Glutamatergic neuron (in vitro differentiated cells): ENCODE results near the gene GRIA3. TPM values are rescaled to one million over a fixed set of nuclear protein-coding genes. Genes with fewer than 3 reads are reported as not detected.

Source experiments
- DNase-seq: peaks from one replicate; pipeline ENCODE4 v3.0.0; 2022
- H3K27ac Mint-ChIP-seq: one replicate; pipeline ENCODE4 v1.8.0; 2020; ENCODE audit warnings: mild to moderate bottlenecking, mixed read lengths, inconsistent platforms; ENCODE audit not compliant: unreplicated experiment
- H3K27me3 Mint-ChIP-seq: one replicate; pipeline ENCODE4 v1.8.0; 2020; ENCODE audit warnings: mild to moderate bottlenecking, moderate library complexity, mixed read lengths, inconsistent platforms; ENCODE audit not compliant: unreplicated experiment
- H3K36me3 Mint-ChIP-seq: one replicate; pipeline ENCODE4 v1.8.0; 2020; ENCODE audit warnings: mild to moderate bottlenecking, mixed read lengths, inconsistent platforms; ENCODE audit not compliant: unreplicated experiment
- H3K4me1 Mint-ChIP-seq: one replicate; pipeline ENCODE4 v1.8.0; 2020; ENCODE audit warnings: mild to moderate bottlenecking, low read depth, mixed read lengths, inconsistent platforms; ENCODE audit not compliant: unreplicated experiment
- H3K4me3 Mint-ChIP-seq: one replicate; pipeline ENCODE4 v1.8.0; 2020; ENCODE audit warnings: mild to moderate bottlenecking, mixed read lengths, inconsistent platforms; ENCODE audit not compliant: unreplicated experiment
- H3K9me3 Mint-ChIP-seq: one replicate; pipeline ENCODE4 v1.8.0; 2020; ENCODE audit warnings: mild to moderate bottlenecking, moderate library complexity, mixed read lengths, inconsistent platforms; ENCODE audit not compliant: unreplicated experiment
- total RNA-seq: library from RNA; stranded (reverse); fragmentation: NEBNext Ultra II Directional; extraction: Animal tissue kit (Norgen Biotek cat#: 25700); gene quantifications from one replicate; pipeline ENCODE4 v1.2.1, GENCODE V29; 2021; ENCODE audit not compliant: unreplicated experiment
- TF ChIP-seq, protein P1 (sequence below): fragments of 200-600 bp; sonication (generic); IDR thresholded peaks from one replicate; pipeline ENCODE4 v1.5.0; 2021; ENCODE audit not compliant: partially characterized antibody, unreplicated experiment

The GRIA3 gene
- total RNA-seq, 1 donor from 2014 or later, result 9.7 TPM

DNA sequence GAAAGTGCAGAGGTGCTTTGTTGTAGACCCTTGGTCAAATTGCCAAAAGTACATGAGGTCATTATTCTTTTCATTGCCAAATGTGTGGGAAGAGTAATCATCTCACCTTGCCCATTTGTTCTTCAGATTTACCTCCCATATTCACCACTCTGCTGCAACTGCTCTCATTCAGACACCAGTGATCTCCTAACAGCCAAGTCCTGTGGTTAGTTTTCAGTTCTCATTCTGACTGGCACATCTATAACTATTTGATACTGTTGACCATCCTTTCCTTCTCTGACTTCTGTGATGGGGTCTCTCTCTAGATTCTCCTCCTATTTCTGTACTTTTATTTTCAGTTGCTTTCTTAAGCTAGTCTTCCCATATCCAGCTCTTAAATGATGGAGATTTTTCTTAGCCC is 39.8 kb downstream of the GRIA3 start:
- DNase-seq, result no peak
- Mint-ChIP-seq H3K27me3 (peaks cover 2% of the 10 kb centered on the region), H3K9me3 (no peaks in the 10 kb centered on the region), H3K36me3 (no peaks in the 10 kb centered on the region), H3K4me3 (no peak overlapping the region), H3K27ac (no peak overlapping the region), H3K4me1 (no peaks in the 10 kb centered on the region)
- TF ChIP-seq, protein P1, sequence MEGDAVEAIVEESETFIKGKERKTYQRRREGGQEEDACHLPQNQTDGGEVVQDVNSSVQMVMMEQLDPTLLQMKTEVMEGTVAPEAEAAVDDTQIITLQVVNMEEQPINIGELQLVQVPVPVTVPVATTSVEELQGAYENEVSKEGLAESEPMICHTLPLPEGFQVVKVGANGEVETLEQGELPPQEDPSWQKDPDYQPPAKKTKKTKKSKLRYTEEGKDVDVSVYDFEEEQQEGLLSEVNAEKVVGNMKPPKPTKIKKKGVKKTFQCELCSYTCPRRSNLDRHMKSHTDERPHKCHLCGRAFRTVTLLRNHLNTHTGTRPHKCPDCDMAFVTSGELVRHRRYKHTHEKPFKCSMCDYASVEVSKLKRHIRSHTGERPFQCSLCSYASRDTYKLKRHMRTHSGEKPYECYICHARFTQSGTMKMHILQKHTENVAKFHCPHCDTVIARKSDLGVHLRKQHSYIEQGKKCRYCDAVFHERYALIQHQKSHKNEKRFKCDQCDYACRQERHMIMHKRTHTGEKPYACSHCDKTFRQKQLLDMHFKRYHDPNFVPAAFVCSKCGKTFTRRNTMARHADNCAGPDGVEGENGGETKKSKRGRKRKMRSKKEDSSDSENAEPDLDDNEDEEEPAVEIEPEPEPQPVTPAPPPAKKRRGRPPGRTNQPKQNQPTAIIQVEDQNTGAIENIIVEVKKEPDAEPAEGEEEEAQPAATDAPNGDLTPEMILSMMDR, result no peak

DNA sequence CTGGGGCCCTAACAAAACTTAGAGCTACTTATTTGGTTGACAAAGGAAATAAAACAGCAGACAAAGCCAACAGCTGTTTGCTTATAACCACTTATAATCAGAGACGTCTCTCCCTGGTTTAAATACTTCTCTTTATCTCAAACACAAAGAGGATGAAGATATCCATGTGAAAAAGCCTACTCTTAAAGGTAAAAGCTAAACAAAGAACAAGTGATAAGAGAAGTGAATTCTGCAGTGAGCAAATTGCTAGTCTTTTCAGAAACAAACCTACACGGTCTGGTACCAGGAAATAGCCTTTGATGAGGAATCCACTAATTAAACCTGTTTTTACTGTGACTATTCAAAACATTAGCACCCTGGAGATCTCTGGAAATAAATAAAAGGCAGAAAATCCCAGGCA is 46.7 kb downstream of the GRIA3 start:
- peaks cover 1% of the 10 kb centered on the region for H3K9me3 Mint-ChIP-seq

DNA sequence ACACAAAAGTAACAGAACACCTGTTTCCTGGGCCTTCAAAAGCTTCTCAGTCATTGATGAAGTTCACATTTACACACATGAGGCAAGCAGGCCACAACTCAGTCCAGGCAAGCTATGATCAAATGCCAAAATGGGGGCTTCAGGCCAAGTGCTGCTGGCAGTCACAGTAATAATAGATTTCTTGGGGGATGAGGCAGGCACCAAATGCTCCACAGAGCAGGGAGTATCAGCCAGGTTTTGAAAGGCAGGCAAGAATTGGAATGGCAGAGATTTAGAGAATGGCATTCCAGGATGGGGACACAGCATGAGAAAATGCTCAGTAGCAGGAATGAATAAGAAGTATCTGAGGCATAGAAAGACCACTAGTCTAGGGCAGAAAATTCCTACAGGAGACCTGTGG is 52.8 kb downstream of the GRIA3 start:
- Mint-ChIP-seq H3K4me1 (no peaks in the 10 kb centered on the region), H3K4me3 (no peak overlapping the region), H3K9me3 (peaks cover 1% of the 10 kb centered on the region), H3K27me3 (no peaks in the 10 kb centered on the region), H3K27ac (no peak overlapping the region), H3K36me3 (no peaks in the 10 kb centered on the region)
- no peak for DNase-seq
- TF ChIP-seq, protein P1, result no peak

More for the DNA sequence above, 46.7 kb downstream of the GRIA3 start:
- Mint-ChIP-seq H3K36me3 (no peaks in the 10 kb centered on the region), H3K4me1 (no peaks in the 10 kb centered on the region), H3K4me3 (no peak overlapping the region), H3K27ac (no peak overlapping the region), H3K27me3 (no peaks in the 10 kb centered on the region)
- DNase-seq, result no peak
- TF ChIP-seq, protein P1, result no peak

DNA sequence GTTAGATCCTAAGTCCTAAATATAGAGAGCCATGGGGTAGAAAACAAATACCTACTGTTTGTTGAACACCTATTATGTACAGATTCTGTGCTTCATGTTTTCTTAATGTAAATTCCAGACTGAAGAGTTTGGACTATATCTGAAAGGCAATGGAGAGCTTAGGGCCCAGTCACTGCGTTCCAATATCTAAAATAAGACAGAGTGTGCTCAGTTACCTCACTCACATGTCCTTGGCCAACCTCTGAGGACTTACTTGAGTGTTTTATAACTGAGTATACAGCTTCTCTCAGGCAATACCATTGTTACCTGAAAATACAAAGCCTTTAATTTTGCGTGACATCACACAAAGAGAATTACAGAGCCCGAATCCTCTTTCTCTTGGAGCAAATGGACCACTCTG is 53.2 kb downstream of the GRIA3 start:
- Mint-ChIP-seq H3K27ac (no peak overlapping the region), H3K4me3 (no peak overlapping the region), H3K36me3 (no peaks in the 10 kb centered on the region), H3K4me1 (no peaks in the 10 kb centered on the region), H3K9me3 (peaks cover 1% of the 10 kb centered on the region), H3K27me3 (no peaks in the 10 kb centered on the region)
- no peak for DNase-seq
- TF ChIP-seq, protein P1, result no peak

DNA sequence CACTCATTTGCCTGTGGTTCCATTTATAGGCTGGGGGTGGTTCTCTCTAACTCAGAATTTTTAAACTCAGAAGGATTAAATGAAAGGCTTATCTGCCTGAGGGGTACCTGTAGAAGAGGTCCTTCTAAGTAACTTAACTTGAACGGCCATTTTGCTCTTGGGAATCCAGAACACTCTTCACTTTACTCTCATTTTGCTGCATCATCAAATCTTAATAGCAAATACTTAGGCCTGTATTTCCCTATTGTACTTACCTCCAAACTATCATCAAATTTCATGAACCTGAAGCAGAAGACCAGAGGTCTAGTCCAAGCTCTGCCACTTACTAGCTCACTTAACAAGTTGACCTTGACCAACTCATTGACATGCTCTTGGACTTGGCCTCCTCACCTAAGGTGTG is 70.4 kb downstream of the GRIA3 start:
- Mint-ChIP-seq H3K27ac (no peak overlapping the region), H3K9me3 (no peaks in the 10 kb centered on the region), H3K27me3 (no peaks in the 10 kb centered on the region), H3K36me3 (no peaks in the 10 kb centered on the region), H3K4me3 (no peak overlapping the region), H3K4me1 (no peaks in the 10 kb centered on the region)
- no peak for DNase-seq
- TF ChIP-seq, protein P1, result no peak
